Measurements from ENCODE around the gene BDKRB2.

DNA sequence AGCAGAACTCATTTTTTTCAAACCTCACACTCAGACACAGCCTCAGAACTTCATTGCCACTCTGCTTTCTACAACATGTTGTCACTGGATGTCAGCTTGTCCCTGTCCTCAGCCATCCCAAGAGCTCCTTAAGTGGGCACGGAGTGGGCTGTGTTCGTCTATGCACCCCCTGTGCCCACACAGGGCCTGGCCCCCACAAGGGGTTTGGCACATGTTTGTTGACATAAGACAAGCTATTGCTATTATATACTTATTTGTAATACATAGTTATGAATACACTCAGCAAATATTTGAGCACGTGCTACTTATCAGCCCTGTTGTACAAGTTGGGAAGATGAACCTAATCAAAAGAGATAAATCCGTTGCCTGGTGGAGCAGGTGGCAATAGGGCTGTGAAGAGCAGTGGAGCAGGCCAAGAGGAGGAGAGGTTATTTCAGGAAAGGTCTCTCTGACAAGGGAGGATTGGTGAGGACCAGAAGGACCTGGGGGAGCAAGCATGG is 47.1 kb downstream of the BDKRB2 start:
- TF ChIP-seq, protein P1, sequence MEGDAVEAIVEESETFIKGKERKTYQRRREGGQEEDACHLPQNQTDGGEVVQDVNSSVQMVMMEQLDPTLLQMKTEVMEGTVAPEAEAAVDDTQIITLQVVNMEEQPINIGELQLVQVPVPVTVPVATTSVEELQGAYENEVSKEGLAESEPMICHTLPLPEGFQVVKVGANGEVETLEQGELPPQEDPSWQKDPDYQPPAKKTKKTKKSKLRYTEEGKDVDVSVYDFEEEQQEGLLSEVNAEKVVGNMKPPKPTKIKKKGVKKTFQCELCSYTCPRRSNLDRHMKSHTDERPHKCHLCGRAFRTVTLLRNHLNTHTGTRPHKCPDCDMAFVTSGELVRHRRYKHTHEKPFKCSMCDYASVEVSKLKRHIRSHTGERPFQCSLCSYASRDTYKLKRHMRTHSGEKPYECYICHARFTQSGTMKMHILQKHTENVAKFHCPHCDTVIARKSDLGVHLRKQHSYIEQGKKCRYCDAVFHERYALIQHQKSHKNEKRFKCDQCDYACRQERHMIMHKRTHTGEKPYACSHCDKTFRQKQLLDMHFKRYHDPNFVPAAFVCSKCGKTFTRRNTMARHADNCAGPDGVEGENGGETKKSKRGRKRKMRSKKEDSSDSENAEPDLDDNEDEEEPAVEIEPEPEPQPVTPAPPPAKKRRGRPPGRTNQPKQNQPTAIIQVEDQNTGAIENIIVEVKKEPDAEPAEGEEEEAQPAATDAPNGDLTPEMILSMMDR (IDR thresholded peaks at IDR 0.05; ENCODE audit: low read length) = no peak
- TF ChIP-seq EZH2 (IDR thresholded peaks at IDR 0.05; ENCODE audit: borderline replicate concordance, low read length) = no peak

Measured in OCI-LY1 (cell line).